ENCODE results near the gene PARD3B. TPM values are rescaled to one million over a fixed set of nuclear protein-coding genes. Genes with fewer than 3 reads are reported as not detected.

PARD3B gene
- total RNA-seq, 1 experiment from 2014 or later = 6.4 TPM

DNA sequence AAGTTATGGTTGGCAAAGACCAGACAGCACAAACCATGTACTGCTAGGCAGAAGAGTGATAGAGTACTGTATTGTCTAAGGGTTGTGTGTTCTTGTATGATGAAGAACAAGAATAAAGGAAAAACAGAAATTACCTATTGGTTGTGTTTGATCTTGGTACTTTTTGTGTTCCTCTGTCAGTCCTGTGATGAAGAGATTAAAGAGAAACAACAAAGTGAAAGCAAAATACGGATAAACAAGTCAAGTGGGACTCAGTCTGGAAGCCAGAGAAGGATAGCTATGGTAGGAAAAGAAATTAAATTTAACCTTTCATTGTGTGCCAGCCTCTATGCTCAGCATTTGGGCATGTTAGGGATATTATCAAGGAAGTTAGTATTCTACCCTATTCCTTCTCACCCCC is 413.1 kb downstream of the PARD3B start:
- Mint-ChIP-seq H3K9me3 (no peaks in the 10 kb centered on the region), H3K4me3 (no peak overlapping the region), H3K27ac (no peak overlapping the region), H3K36me3 (ENCODE audit: insufficient read depth in 1 of 3, low read depth in 3 of 3) (no peaks in the 10 kb centered on the region), H3K4me1 (peaks cover 11% of the 10 kb centered on the region in 2 experiments), H3K27me3 (ENCODE audit: low read depth) (no peaks in the 10 kb centered on the region)
- no peaks in the 10 kb centered on the region for H3K23me2 ChIP-seq (ENCODE audit: insufficient read length, low read depth, low read length, poor library complexity, severe bottlenecking)
- H2BK20ac ChIP-seq (ENCODE audit: low read depth, low read length, poor library complexity, severe bottlenecking) = no peak overlapping the region
- TF ChIP-seq, protein P1, sequence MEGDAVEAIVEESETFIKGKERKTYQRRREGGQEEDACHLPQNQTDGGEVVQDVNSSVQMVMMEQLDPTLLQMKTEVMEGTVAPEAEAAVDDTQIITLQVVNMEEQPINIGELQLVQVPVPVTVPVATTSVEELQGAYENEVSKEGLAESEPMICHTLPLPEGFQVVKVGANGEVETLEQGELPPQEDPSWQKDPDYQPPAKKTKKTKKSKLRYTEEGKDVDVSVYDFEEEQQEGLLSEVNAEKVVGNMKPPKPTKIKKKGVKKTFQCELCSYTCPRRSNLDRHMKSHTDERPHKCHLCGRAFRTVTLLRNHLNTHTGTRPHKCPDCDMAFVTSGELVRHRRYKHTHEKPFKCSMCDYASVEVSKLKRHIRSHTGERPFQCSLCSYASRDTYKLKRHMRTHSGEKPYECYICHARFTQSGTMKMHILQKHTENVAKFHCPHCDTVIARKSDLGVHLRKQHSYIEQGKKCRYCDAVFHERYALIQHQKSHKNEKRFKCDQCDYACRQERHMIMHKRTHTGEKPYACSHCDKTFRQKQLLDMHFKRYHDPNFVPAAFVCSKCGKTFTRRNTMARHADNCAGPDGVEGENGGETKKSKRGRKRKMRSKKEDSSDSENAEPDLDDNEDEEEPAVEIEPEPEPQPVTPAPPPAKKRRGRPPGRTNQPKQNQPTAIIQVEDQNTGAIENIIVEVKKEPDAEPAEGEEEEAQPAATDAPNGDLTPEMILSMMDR (conservative IDR thresholded peaks at IDR 0.05) = no peak
- H2AFZ ChIP-seq (ENCODE audit: low read length) = no peak overlapping the region
- H3K9ac ChIP-seq (ENCODE audit: extremely low read depth, insufficient read length, low read length) = no peak overlapping the region
- no peak overlapping the region for H3K14ac ChIP-seq (ENCODE audit: insufficient read depth, low read length)
- peaks cover 4% of the 10 kb centered on the region; the same call in 1 of the 2 replicates for H3K4me1 ChIP-seq (ENCODE audit: insufficient read depth, low read length)
- no peak overlapping the region for H3K27ac ChIP-seq (ENCODE audit: insufficient read length, low read depth, low read length)
- no peak for DNase-seq
- no peak overlapping the region for H4K5ac ChIP-seq (ENCODE audit: insufficient read length, low read depth, low read length)
- H2BK5ac ChIP-seq (ENCODE audit: insufficient read length, low read length) = no peak overlapping the region
- no peak overlapping the region for H3T11ph ChIP-seq (ENCODE audit: low read length)
- H3K18ac ChIP-seq (ENCODE audit: insufficient read length, low read depth, low read length) = no peak overlapping the region
- no peak overlapping the region for H4K8ac ChIP-seq (replicated peaks; ENCODE audit: insufficient read length, low read depth, low read length)
- H4K91ac ChIP-seq (ENCODE audit: insufficient read length, low read depth, low read length) = no peak overlapping the region
- H2BK12ac ChIP-seq (ENCODE audit: insufficient read length, low read depth, low read length) = no peak overlapping the region
- no peak overlapping the region for H3K4me2 ChIP-seq (ENCODE audit: insufficient read depth, insufficient read length, low read length)
- H4K20me1 ChIP-seq (ENCODE audit: control insufficient read depth, insufficient read depth, insufficient read length) = no peaks in the 10 kb centered on the region
- no peaks in the 10 kb centered on the region for H3K79me1 ChIP-seq (ENCODE audit: insufficient read depth, low read depth, low read length, poor library complexity, severe bottlenecking)
- no peak overlapping the region for H3K4ac ChIP-seq (ENCODE audit: low read depth, low read length)
- no peak overlapping the region for H2BK15ac ChIP-seq (ENCODE audit: low read depth, low read length)
- no peaks in the 10 kb centered on the region for H3K9me3 ChIP-seq (ENCODE audit: control insufficient read depth, low read depth, low read length)
- no peak overlapping the region for H3K56ac ChIP-seq (ENCODE audit: insufficient read length, low read depth, low read length)
- H3K27me3 ChIP-seq (ENCODE audit: insufficient read depth, low read length) = no peaks in the 10 kb centered on the region
- H2BK120ac ChIP-seq (ENCODE audit: low read depth, low read length, poor library complexity, severe bottlenecking) = no peak overlapping the region
- no peak overlapping the region for H3K23ac ChIP-seq (ENCODE audit: insufficient read length, low read depth, low read length)
- H2AK5ac ChIP-seq (ENCODE audit: insufficient read length, low read length) = no peak overlapping the region
- no CpG with 5 or more reads among the region's 1 CpG for WGBS (ENCODE audit: extremely low coverage, insufficient read length, low lambda C conversion rate)
- H3K79me2 ChIP-seq (ENCODE audit: insufficient read depth, low read length) = no peaks in the 10 kb centered on the region

Data from H9 (cell line).